VCaP (cell line): ENCODE results near the gene SLC30A5.
"Not testable (repeated sequence)": the region's sequence is repeated elsewhere in the genome, so short reads cannot be mapped to it uniquely, and the experiment has no call there.

Experiments used
- H3K27ac ChIP-seq: fragments of 450-650 bp; 2 replicates; pipeline ENCODE4 v1.5.1; 2017
- TF ChIP-seq, protein P1 (sequence below): fragments of 450-650 bp; conservative IDR thresholded peaks from 2 replicates; pipeline ENCODE4 v1.5.1; 2017; ENCODE audit warnings: mild to moderate bottlenecking, moderate library complexity

SLC30A5 gene

DNA sequence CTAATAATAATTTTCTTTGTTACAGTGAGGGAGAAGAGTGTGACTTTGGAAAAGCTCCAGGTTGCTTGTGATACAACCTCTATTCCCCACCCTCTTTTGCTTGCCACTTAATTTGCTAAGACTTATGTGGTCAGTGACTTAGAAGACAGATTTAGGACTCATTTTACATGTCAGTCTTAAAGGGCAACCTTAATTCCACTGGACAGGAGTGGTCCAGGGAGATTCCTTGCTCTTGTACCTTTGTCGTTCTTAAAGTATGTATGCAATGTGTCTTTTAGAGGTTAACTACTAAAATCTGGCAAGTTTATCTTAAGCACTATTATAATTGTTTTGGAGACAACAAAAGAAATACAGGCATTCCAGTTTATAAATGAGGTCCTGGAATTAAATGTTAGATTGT, 20.0 kb downstream of the SLC30A5 start:
- TF ChIP-seq, protein P1, sequence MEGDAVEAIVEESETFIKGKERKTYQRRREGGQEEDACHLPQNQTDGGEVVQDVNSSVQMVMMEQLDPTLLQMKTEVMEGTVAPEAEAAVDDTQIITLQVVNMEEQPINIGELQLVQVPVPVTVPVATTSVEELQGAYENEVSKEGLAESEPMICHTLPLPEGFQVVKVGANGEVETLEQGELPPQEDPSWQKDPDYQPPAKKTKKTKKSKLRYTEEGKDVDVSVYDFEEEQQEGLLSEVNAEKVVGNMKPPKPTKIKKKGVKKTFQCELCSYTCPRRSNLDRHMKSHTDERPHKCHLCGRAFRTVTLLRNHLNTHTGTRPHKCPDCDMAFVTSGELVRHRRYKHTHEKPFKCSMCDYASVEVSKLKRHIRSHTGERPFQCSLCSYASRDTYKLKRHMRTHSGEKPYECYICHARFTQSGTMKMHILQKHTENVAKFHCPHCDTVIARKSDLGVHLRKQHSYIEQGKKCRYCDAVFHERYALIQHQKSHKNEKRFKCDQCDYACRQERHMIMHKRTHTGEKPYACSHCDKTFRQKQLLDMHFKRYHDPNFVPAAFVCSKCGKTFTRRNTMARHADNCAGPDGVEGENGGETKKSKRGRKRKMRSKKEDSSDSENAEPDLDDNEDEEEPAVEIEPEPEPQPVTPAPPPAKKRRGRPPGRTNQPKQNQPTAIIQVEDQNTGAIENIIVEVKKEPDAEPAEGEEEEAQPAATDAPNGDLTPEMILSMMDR = no peak
- no peak overlapping the region for H3K27ac ChIP-seq

DNA sequence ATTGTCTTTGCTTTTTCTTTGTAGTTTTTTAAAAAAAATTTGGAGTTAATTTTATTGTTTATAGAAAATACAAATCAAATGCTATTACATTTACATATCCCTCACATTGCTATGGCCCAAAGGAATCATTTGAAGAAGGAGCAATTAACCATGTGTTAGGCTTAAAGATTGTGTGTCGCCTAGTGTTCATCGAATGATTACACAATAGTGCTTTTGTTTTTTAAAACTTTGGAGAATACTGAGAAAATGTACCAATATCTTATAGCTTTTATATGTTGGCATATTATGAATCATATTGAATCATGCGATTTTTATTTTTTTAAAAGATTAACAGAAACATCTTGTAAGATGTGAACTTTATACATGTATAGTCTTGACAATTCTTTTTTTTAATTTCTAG, 21.7 kb downstream of the SLC30A5 start:
- H3K27ac ChIP-seq = no peak overlapping the region
- TF ChIP-seq, protein P1 = no peak

DNA sequence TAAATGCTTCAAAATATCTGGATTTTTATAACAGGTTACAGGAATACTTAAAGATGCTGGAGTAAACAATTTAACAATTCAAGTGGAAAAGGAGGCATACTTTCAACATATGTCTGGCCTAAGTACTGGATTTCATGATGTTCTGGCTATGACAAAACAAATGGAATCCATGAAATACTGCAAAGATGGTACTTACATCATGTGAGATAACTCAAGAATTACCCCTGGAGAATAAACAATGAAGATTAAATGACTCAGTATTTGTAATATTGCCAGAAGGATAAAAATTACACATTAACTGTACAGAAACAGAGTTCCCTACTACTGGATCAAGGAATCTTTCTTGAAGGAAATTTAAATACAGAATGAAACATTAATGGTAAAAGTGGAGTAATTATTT, 35.6 kb downstream of the SLC30A5 start:
- TF ChIP-seq, protein P1 = no peak
- no peak overlapping the region for H3K27ac ChIP-seq

DNA sequence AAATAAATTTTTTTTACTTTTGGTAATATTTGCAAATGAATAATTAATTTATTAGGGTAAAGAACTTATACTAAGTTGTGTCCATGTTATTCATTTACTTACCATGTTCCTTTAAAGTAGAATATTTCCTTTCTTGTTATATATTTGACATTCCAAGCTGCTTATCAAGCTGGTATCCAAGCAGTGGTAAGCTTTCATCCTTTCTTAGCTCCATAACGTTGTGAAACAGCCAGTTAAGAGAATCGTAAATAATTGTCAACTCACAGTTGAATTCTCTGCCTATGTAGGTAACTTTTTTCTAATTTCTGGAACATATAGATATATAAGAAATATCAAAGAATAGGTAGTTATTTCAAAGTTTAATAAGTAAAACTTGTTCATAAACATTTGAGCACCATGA, 36.4 kb downstream of the SLC30A5 start:
- H3K27ac ChIP-seq = no peak overlapping the region
- TF ChIP-seq, protein P1 = no peak

DNA sequence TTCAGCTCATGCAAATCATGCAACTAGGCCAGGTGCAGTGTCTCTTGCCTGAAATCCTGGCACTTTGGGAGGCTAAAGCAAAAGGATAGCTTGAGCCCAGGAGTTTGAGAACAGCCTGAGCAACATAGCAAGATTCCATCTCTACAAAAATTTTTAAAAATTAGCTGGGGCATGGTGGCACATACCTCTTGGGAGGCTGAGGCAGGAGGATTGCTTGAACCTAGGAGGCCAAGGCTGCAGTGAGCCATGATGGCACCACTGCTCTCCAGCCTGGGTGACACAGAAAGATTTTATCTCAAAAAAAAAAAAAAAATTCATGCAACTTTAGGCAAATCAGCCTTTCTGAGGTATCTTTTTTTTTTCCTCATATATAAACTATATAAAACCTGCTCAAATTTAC, 37.5 kb downstream of the SLC30A5 start:
- TF ChIP-seq, protein P1 = no peak
- no peak overlapping the region for H3K27ac ChIP-seq

DNA sequence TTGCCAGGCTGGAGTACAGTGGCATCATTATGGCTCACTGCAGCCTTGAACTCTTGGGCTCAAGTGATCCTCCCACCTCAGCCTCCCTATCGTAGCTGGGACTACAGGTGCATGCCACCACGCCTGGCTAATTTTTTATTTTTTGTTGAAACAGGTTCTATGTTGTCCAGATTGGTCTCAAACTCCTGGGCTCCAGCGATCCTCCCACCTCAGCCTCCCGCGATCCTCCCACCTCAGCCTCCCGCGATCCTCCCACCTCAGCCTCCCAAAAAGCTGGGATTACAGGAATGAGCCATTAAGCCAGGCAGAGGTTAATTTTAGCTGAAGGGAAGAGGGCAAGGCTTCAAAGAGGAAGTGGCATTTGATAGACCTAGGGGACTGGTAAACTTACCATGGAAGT, 40.3 kb downstream of the SLC30A5 start:
- TF ChIP-seq, protein P1 = no peak
- no peak overlapping the region for H3K27ac ChIP-seq

DNA sequence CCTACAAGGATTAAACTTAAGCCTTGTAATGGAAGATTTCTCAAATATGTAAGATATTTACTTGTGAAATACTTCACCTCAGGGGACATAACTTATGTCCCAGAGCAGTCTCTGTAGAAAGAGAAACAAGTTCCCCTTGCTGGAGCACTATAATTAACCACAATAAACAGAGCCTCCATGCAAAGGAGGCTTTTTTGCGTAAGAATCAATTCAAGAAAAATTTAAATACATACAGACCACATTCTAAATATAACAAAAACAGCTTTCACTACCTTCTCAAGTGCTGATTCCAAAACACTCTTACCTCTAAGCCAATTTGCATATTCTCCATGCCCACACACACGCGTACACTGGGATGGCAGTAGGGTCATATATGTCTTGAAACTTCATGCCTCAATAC, 42.5 kb downstream of the SLC30A5 start:
- TF ChIP-seq, protein P1 = no peak
- H3K27ac ChIP-seq = no peak overlapping the region

DNA sequence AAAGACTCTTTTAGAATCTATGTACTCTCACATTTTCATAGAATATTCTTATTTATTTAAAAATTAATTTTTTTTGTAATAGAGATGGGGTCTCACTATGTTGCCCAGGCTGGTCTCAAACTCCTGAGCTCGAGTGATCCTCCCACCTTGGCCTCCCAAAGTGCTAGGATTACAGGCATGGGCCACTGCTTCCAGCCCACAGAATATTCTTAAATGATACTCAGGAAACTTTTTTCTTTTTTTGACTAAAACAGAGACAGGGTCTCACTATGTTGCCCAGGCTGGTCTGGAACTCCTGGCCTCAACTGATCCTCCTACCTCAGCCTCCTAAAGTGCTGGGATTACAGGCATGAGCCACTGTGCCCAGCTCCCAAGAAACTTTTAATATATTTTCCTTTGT, 43.4 kb downstream of the SLC30A5 start:
- H3K27ac ChIP-seq = not testable (repeated sequence)
